SK-N-SH (cell line): ENCODE measurements around the gene FAM107A. TPM values are rescaled to one million over a fixed set of nuclear protein-coding genes. Genes with fewer than 3 reads are reported as not detected.

Experiments
- CTCF ChIA-PET: fragments of 300-600, 350-600 bp; formaldehyde crosslinking; extraction: SDS; loops from one replicate; lab custom pipeline; 2021; lab: Yijun Ruan, JAX
- POLR2A ChIA-PET: fragments of 350-600 bp; sonication (Branson Sonifier 250); formaldehyde crosslinking; extraction: SDS; loops from one replicate; lab custom pipeline; 2020; ENCODE audit warnings: antibody characterized with exemption, inconsistent platforms; lab: Yijun Ruan, JAX
- DNase-seq: peaks from one replicate; pipeline ENCODE4 v3.0.0; 2012
- H2AFZ ChIP-seq: fragments of 200-600 bp; sonication (generic); 2 replicates; pipeline ENCODE4 v1.8.1; 2016; ENCODE audit warnings: antibody characterized with exemption, mild to moderate bottlenecking, low read depth
- H3F3A ChIP-seq: fragments of 200-600 bp; sonication (generic); replicated peaks from 2 replicates; pipeline ENCODE3; 2016; ENCODE audit warnings: antibody characterized with exemption, mild to moderate bottlenecking; ENCODE audit not compliant: insufficient read depth
- H3K27ac ChIP-seq, 2 experiments: fragments of 200-500 bp in 1 of 2; fragments of 200-600 bp in 1 of 2; sonication (Bioruptor generic) in 1 of 2; sonication (generic), shearing (Covaris generic) in 1 of 2; 2 replicates each; pipeline versions ENCODE4 v1.5.1 to v1.6.1; 2014 to 2016; ENCODE audit warnings: low read depth in 2 of 2, inconsistent platforms in 1 of 2, low read length in 1 of 2, mild to moderate bottlenecking in 1 of 2, mixed read lengths in 1 of 2
- H3K27me3 ChIP-seq: fragments of 200-600 bp; sonication (generic), shearing (Covaris generic); 2 replicates; pipeline ENCODE4 v1.6.1; 2016; ENCODE audit warnings: mixed run types; ENCODE audit not compliant: insufficient read depth
- H3K36me3 ChIP-seq, 2 experiments: fragments of 200-500 bp in 1 of 2; fragments of 200-600 bp in 1 of 2; sonication (Bioruptor generic) in 1 of 2; sonication (generic) in 1 of 2; replicated peaks in 1 of 2; 2 replicates each; pipeline versions ENCODE3 to v1.5.1; 2014 to 2016; ENCODE audit warnings: low read length in 1 of 2, mild to moderate bottlenecking in 1 of 2; ENCODE audit not compliant: insufficient read depth in 2 of 2, control insufficient read depth in 1 of 2
- H3K4me1 ChIP-seq, 2 experiments: fragments of 200-500 bp in 1 of 2; fragments of 200-600 bp in 1 of 2; sonication (Bioruptor generic) in 1 of 2; sonication (generic), shearing (Covaris generic) in 1 of 2; 2 replicates each; pipeline versions ENCODE4 v1.5.1 to v1.6.1; 2014 to 2016; ENCODE audit warnings: low read depth in 1 of 2, low read length in 1 of 2, mixed run types in 1 of 2; ENCODE audit not compliant: insufficient read depth in 2 of 2, control insufficient read depth in 1 of 2
- H3K4me2 ChIP-seq: fragments of 200-600 bp; sonication (generic), shearing (Covaris generic); 2 replicates; pipeline ENCODE4 v1.6.1; 2017; ENCODE audit warnings: mixed run types
- H3K4me3 ChIP-seq, 2 experiments: fragments of 200-500 bp in 1 of 2; fragments of 200-600 bp in 1 of 2; sonication (Bioruptor generic) in 1 of 2; sonication (generic), shearing (Covaris generic) in 1 of 2; 2 replicates each; pipeline versions ENCODE4 v1.5.1 to v1.8.1; 2014 to 2016; ENCODE audit warnings: low read depth in 2 of 2, inconsistent platforms in 1 of 2, low read length in 1 of 2, mild to moderate bottlenecking in 1 of 2, mixed read lengths in 1 of 2, moderate library complexity in 1 of 2
- H3K79me2 ChIP-seq: fragments of 200-600 bp; sonication (generic); 2 replicates; pipeline ENCODE4 v1.8.1; 2017; ENCODE audit warnings: mild to moderate bottlenecking; ENCODE audit not compliant: insufficient read depth
- H3K9ac ChIP-seq: fragments of 200-600 bp; sonication (generic); 2 replicates; pipeline ENCODE4 v1.6.1; 2017; ENCODE audit warnings: mixed run types
- H3K9me2 ChIP-seq: fragments of 200-600 bp; sonication (generic); 2 replicates; pipeline ENCODE4 v1.6.1; 2017; ENCODE audit warnings: mixed run types
- H3K9me3 ChIP-seq: fragments of 200-600 bp; sonication (generic); 2 replicates; pipeline ENCODE4 v1.6.1; 2017; ENCODE audit warnings: mixed run types, mild to moderate bottlenecking, moderate library complexity
- H4K20me1 ChIP-seq: fragments of 200-600 bp; sonication (generic); 2 replicates; pipeline ENCODE4 v1.6.1; 2017; ENCODE audit warnings: mild to moderate bottlenecking, mixed run types; ENCODE audit not compliant: insufficient read depth
- CHD2 ChIP-seq: fragments of 150-350 bp; IDR thresholded peaks from 2 replicates; pipeline ENCODE4 v1.6.1; 2018; ENCODE audit warnings: low read length; ENCODE audit not compliant: partially characterized antibody
- ELF1 ChIP-seq: IDR thresholded peaks from 2 replicates; pipeline ENCODE4 v1.4.0; 2012
- EP300 ChIP-seq, 2 experiments: IDR thresholded peaks; 2 replicates each; pipeline versions ENCODE4 v1.4.0 to v1.6.1; 2012; ENCODE audit warnings: borderline replicate concordance in 1 of 2, low read depth in 1 of 2, low read length in 1 of 2
- EZH2phosphoT487 ChIP-seq: fragments of 200-600 bp; sonication (generic); IDR thresholded peaks from 2 replicates; pipeline ENCODE4 v1.6.1; 2017; ENCODE audit warnings: low read depth, mixed run types, mild to moderate bottlenecking, antibody characterized with exemption, moderate library complexity, borderline replicate concordance
- FOXJ3 ChIP-seq: sonication (generic); formaldehyde crosslinking; IDR thresholded peaks from 2 replicates; pipeline ENCODE4 v1.5.1; 2020; ENCODE audit warnings: mild to moderate bottlenecking, missing genetic modification reagents
- FOXM1 ChIP-seq: IDR thresholded peaks from 2 replicates; pipeline ENCODE4 v1.4.0; 2012; ENCODE audit warnings: low read depth, mild to moderate bottlenecking
- GATA2 ChIP-seq: sonication (generic); formaldehyde crosslinking; IDR thresholded peaks from 2 replicates; pipeline ENCODE4 v1.5.0; 2020; ENCODE audit warnings: mild to moderate bottlenecking, missing genetic modification reagents
- IRF3 ChIP-seq: fragments of 150-350 bp; IDR thresholded peaks from 2 replicates; pipeline ENCODE4 v1.6.1; 2016; ENCODE audit warnings: mild to moderate bottlenecking, low read depth, low read length
- JUND ChIP-seq: IDR thresholded peaks from 2 replicates; pipeline ENCODE4 v1.4.0; 2012
- MAX ChIP-seq: IDR thresholded peaks from 2 replicates; pipeline ENCODE4 v1.4.0; 2012; ENCODE audit warnings: low read depth
- MEF2A ChIP-seq: IDR thresholded peaks from 2 replicates; pipeline ENCODE4 v1.4.0; 2012; ENCODE audit warnings: low read depth, borderline replicate concordance
- PBX3 ChIP-seq: IDR thresholded peaks from 2 replicates; pipeline ENCODE4; 2012
- POLR2AphosphoS5 ChIP-seq: IDR thresholded peaks from 2 replicates; pipeline ENCODE4 v1.6.1; 2012; ENCODE audit warnings: low read depth, low read length
- RAD21 ChIP-seq: IDR thresholded peaks from 2 replicates; pipeline ENCODE4 v1.6.1; 2012; ENCODE audit warnings: mild to moderate bottlenecking, low read length
- RXRA ChIP-seq: IDR thresholded peaks from 2 replicates; pipeline ENCODE4 v1.4.0; 2012; ENCODE audit warnings: low read depth, mild to moderate bottlenecking, borderline replicate concordance
- TCF12 ChIP-seq: IDR thresholded peaks from 2 replicates; pipeline ENCODE4 v1.4.0; 2012
- TEAD4 ChIP-seq: IDR thresholded peaks from 2 replicates; pipeline ENCODE4 v1.4.0; 2012; ENCODE audit warnings: mild to moderate bottlenecking, borderline replicate concordance; ENCODE audit not compliant: insufficient read depth
- WGBS: methylation state at CpG from one replicate; pipeline ENCODE4 v1.1.6; 2017; ENCODE audit warnings: low lambda C conversion rate; 5-methylcytosine and 5-hydroxymethylcytosine counted together
- polyA plus RNA-seq, 3 experiments: library from polyadenylated mRNA; depleted of rRNA; stranded (reverse); fragments of >200 nt; gene quantifications; 2 replicates each; pipeline ENCODE4 v1.2.3, GENCODE V29; 2012

The FAM107A gene
- polyA plus RNA-seq, 1 of the 3 experiments (the other 2 are of a cell fraction) = 0.02 TPM

- CTCF ChIA-PET = interaction anchor here (1.2 to 1.6 kb wide), 4 partner anchors 11 to 59 kb away, joined by 3 to 5 read pairs (median 4); no protein-coding TSS in a partner anchor
- WGBS = 88% methylated on average over 5 of the region's 5 CpGs
- TF ChIP-seq POLR2AphosphoS5 (no peak), RXRA (no peak), EP300 (IDR thresholded peaks at IDR 0.05; ENCODE audit: borderline replicate concordance in 1 of 2, low read depth in 1 of 2, low read length in 1 of 2) (no peak), TCF12 (no peak), CHD2 (no peak), JUND (no peak), GATA2 (CRISPR knock-in tag) (no peak), MAX (no peak), RAD21 (no peak), FOXM1 (no peak), PBX3 (no peak), IRF3 (no peak), MEF2A (no peak), ELF1 (no peak), TEAD4 (no peak), FOXJ3 (CRISPR knock-in tag) (no peak), EZH2phosphoT487 (no peak)
These were observed 54.3 kb downstream of the FAM107A start for GRCh38 chr3:58522759-58523425.

More at GRCh38 chr3:58522759-58523425, 54.3 kb downstream of the FAM107A start:
- no peaks in the 10 kb centered on the region for H4K20me1 ChIP-seq
- no peak for DNase-seq
- H3K9ac ChIP-seq = no peak overlapping the region
- H3K36me3 ChIP-seq = no peaks in the 10 kb centered on the region
- H3K27ac ChIP-seq = no peak overlapping the region
- POLR2A ChIA-PET = no interaction called here
- no peaks in the 10 kb centered on the region for H3K9me3 ChIP-seq
- H3F3A ChIP-seq = no peaks in the 10 kb centered on the region
- no peak overlapping the region for H3K4me3 ChIP-seq
- H3K27me3 ChIP-seq = no peaks in the 10 kb centered on the region
- H2AFZ ChIP-seq = no peak overlapping the region
- no peak overlapping the region for H3K4me2 ChIP-seq
- H3K4me1 ChIP-seq = peaks cover 0 to 8% of the 10 kb centered on the region in 2 experiments; a peak in 2 of 4 replicates
- no peaks in the 10 kb centered on the region for H3K9me2 ChIP-seq
- no peaks in the 10 kb centered on the region for H3K79me2 ChIP-seq
